PFSK-1 (cell line): Measurements from ENCODE around the gene TOR1A.
A peak's percentile ranks its signal among the peaks of the same experiment; 100 is the strongest.

ENCODE experiments used
- FOXP2 ChIP-seq: optimal IDR thresholded peaks from 2 replicates; pipeline ENCODE3; 2011; ENCODE audit warnings: borderline replicate concordance, control low read depth, inconsistent platforms; ENCODE audit not compliant: insufficient read depth; ENCODE audit errors: extremely low read length, extremely low read depth
- POLR2AphosphoS5 ChIP-seq: IDR thresholded peaks from 2 replicates; pipeline ENCODE4 v1.6.1; 2012; ENCODE audit warnings: low read depth, mild to moderate bottlenecking, control low read depth, low read length, moderate library complexity
- SIN3A ChIP-seq: IDR thresholded peaks from 2 replicates; pipeline ENCODE4 v1.6.1; 2012; ENCODE audit warnings: mild to moderate bottlenecking, low read length, moderate library complexity, borderline replicate concordance; ENCODE audit not compliant: insufficient read depth
- TAF1 ChIP-seq: IDR thresholded peaks from 2 replicates; pipeline ENCODE4 v1.6.1; 2012; ENCODE audit warnings: low read length, control low read depth, borderline replicate concordance; ENCODE audit not compliant: insufficient read depth
- TF ChIP-seq, protein P1 (sequence below), 2 experiments: IDR thresholded peaks; 2 replicates each; pipeline versions ENCODE4 v1.6.1 to v1.8.0; 2011 to 2012; ENCODE audit warnings: low read depth in 2 of 2, low read length in 2 of 2, control low read depth in 1 of 2, inconsistent platforms in 1 of 2, mild to moderate bottlenecking in 1 of 2, moderate library complexity in 1 of 2; ENCODE audit not compliant: insufficient read depth in 1 of 2

The TOR1A gene

DNA sequence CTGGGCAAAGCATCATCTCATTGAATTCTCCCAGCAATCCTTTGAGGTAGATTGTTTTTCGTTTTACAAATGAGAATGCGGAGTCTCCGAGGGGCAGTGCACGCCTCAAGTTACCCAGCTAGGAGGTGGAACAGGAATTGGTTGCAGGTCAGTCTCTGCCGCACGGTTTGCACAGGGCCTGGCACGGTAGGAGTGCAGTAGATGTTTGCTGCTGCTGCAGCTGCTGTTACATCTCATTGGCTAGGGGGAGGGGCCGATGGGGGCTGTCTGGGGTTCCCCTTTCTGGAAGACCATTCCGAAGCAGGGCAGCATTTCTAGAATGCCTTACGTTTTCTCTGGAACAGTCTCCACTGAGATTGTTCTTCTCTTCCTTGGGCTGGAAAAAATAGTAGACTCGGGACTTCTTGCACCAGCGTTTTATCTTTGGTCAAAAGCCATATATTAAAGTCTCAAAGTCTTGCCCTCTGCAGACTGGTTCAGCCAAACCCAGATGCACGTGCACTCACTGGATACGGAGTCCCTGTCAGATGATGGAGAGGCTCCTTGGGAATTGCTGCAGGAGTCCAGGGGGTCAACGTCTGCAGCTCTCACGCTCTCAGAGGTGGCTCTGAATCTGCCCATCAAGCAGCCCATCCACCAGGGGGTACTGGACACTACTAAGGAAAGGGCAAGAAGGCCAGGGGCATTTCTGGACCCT, 12.5 kb upstream of the TOR1A start:
- TF ChIP-seq POLR2AphosphoS5 = no peak

DNA sequence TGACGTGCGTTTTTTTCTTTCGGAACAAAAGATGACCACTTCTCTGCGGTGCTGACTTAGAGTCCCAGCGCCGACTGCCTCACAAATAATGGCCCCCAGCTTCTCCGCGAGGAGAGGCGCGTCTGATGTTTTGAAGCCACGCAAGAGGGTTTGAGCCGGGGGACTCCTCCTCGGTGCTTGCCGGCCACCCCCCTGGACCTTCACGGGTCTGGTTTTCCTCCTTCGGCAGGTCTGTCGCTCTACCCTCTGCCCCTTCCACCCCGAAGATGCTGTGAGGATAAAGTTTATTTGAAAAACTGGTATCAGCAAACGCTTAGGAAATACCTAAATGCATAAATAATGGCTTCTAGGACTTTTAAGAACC, 11.9 kb upstream of the TOR1A start:
- TF ChIP-seq SIN3A = no peak
- TF ChIP-seq FOXP2 = no peak
- TF ChIP-seq, protein P1, sequence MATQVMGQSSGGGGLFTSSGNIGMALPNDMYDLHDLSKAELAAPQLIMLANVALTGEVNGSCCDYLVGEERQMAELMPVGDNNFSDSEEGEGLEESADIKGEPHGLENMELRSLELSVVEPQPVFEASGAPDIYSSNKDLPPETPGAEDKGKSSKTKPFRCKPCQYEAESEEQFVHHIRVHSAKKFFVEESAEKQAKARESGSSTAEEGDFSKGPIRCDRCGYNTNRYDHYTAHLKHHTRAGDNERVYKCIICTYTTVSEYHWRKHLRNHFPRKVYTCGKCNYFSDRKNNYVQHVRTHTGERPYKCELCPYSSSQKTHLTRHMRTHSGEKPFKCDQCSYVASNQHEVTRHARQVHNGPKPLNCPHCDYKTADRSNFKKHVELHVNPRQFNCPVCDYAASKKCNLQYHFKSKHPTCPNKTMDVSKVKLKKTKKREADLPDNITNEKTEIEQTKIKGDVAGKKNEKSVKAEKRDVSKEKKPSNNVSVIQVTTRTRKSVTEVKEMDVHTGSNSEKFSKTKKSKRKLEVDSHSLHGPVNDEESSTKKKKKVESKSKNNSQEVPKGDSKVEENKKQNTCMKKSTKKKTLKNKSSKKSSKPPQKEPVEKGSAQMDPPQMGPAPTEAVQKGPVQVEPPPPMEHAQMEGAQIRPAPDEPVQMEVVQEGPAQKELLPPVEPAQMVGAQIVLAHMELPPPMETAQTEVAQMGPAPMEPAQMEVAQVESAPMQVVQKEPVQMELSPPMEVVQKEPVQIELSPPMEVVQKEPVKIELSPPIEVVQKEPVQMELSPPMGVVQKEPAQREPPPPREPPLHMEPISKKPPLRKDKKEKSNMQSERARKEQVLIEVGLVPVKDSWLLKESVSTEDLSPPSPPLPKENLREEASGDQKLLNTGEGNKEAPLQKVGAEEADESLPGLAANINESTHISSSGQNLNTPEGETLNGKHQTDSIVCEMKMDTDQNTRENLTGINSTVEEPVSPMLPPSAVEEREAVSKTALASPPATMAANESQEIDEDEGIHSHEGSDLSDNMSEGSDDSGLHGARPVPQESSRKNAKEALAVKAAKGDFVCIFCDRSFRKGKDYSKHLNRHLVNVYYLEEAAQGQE (IDR thresholded peaks at IDR 0.05; ENCODE audit: insufficient read depth in 1 of 2, low read depth in 2 of 2, low read length in 2 of 2) = no peak
- TF ChIP-seq TAF1 = no peak
- TF ChIP-seq POLR2AphosphoS5 = no peak

DNA sequence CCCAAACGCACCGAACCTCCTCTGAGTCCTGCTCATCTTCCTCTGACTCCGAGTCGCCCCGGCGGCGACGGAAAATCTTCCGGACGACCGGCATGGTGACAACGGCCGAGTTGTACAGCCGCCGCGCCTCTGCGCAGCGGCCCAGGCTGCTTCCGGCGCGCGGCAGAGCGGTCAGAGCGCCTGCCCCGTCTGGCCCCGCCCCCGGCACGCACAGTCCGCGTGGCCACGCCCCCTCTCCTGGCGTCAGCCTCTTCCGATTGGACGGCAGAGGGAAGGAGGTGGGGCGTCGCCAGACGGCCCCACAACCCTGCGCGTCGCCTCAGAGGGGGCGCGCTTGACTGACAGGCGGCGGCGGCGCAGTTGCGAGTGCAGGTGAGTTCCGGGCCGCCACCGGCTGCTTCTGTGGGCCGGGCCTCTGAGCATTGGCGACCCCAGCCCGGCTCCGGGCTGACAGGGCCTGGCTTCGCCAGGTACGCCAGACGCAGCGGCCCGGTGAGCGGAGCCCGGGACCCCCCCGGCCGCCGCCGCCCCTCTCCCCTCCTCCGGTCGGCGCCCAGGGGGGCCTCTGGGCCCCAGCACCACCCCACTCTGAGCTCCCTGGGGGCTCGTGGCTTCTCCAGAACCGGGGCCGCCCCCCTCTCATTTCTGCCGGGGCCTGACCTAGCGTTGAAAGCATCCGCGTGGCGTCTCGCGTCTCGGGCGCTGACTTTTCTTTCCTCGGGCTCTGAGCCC, 11.4 kb upstream of the TOR1A start, which contains the start of the genes C9orf78 and USP20:
Gene C9orf78 (minus strand): TSS at position 148 of the 732 bp plus-strand sequence. CDS start 54 bp downstream, at position 94.
Gene USP20 (plus strand): TSS at position 331 of the 732 bp plus-strand sequence. CDS start 17,098 bp downstream, outside the sequence.
- TF ChIP-seq, protein P1 (IDR thresholded peaks at IDR 0.05; ENCODE audit: insufficient read depth in 1 of 2, low read depth in 2 of 2, low read length in 2 of 2) = no peak
- TF ChIP-seq POLR2AphosphoS5 (peak; percentile 85), SIN3A (peak; percentile 89; the same call in 1 of the 2 replicates), FOXP2 (no peak), TAF1 (peak; percentile 66; the same call in 1 of the 2 replicates)

DNA sequence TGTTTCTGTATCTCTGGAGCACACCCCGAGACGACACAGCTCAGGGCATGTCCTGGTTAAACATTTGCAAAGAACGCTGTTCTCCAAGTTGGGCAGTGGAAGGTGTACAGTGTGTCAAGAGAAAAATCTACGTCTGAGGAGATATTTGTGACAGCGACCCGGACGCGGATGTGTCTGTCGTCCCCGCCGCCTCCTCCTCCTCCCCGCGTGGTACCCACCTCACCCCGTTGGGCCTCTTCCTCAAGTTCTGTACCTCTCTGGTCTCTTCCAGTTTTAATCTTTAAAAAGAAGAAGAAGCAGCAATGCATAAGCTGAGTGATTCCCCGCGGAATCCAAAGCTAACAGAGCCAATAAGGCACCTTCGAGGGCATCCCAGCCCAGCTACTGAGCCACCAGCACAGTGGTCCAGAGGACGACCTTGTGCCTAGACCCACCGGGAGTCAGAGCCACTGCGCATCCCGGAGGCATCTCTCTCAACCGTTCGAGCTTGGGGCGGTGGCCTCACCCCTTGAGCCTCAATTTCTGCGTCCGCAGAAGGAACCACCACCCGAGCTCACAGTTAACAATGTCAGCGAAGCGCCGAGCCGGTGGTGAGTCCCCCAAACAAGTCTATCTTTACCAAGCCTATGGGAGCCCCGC, 10.7 kb upstream of the TOR1A start:
- TF ChIP-seq FOXP2 (no peak), POLR2AphosphoS5 (no peak), SIN3A (no peak), TAF1 (no peak)
- TF ChIP-seq, protein P1 (IDR thresholded peaks at IDR 0.05; ENCODE audit: insufficient read depth in 1 of 2, low read depth in 2 of 2, low read length in 2 of 2) = no peak

DNA sequence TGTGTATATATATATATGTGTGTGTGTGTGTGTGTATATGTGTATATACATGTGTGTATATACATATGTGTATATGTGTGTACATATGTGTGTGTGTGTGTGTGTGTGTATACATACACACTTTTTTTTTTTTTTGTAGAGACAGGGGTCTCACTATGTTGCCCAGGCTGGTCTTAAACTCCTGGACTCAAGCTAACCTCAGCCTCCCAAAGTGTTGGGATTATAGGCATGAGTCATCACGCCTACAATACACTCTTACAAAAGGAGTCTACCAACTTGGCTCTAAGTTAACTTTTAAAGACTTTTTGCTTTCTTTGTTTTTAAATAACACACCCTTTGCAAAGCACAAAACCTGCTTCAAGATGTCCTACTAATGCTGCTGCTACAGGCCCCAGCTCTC, 9.0 kb upstream of the TOR1A start:
- no peak for TF ChIP-seq TAF1
- no peak for TF ChIP-seq POLR2AphosphoS5
- no peak for TF ChIP-seq FOXP2

DNA sequence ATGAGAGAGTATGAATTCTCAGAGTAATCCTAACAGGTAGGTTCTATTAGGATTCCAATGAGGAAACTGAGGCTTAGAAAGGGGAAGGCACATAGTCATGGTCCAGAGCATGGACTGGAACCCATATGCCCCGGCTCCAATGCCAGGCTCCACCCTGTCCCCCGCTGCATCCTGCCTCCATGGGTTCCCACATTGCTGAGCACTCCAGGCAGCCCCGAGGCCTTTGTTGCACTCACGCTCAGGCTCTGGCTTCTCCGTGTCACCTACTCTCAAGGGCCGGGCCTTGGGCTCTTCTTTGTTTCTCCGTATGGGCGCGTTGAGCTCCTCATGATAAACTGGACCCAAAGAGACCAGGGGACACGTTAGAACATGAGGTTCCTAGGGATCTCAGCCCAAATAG, 5.0 kb upstream of the TOR1A start:
- TF ChIP-seq TAF1 = no peak
- no peak for TF ChIP-seq FOXP2
- TF ChIP-seq POLR2AphosphoS5 = no peak
- TF ChIP-seq SIN3A = no peak
- TF ChIP-seq, protein P1 (IDR thresholded peaks at IDR 0.05; ENCODE audit: insufficient read depth in 1 of 2, low read depth in 2 of 2, low read length in 2 of 2) = no peak
